Upper lobe of left lung (tissue), 6 donors: ENCODE data around the gene TRIM72. TPM values are rescaled to one million over a fixed set of nuclear protein-coding genes. Genes with fewer than 3 reads are reported as not detected.
"Not testable (repeated sequence)": the region's sequence is repeated elsewhere in the genome, so short reads cannot be mapped to it uniquely, and the experiment has no call there.

Experiments used
- ATAC-seq, 2 donors: fragments of 200-7000 bp; cut with Tn5 transposase; one replicate each; pipeline ENCODE4 v1.9.1; 2022; ENCODE audit warnings: mild to moderate bottlenecking in 2 of 2, moderate library complexity in 2 of 2; ENCODE audit not compliant: low FRiP score in 2 of 2
- DNase-seq, 2 donors: peaks; one replicate each; pipeline ENCODE4 v3.0.0-alpha.2; 2019 to 2020
- H3K27ac ChIP-seq, 4 donors: fragments of 200-600 bp; sonication (generic); one replicate each; pipeline ENCODE4 v1.5.1; 2016 to 2019
- H3K27me3 ChIP-seq, 4 donors: fragments of 200-600 bp; sonication (generic); one replicate each; pipeline ENCODE4 v1.5.1; 2017 to 2019
- H3K36me3 ChIP-seq, 4 donors: fragments of 200-600 bp; sonication (generic); one replicate each; pipeline ENCODE4 v1.5.1; 2016 to 2019
- H3K4me1 ChIP-seq, 4 donors: fragments of 200-600 bp; sonication (generic); one replicate each; pipeline ENCODE4 v1.5.1; 2018 to 2019
- H3K4me3 ChIP-seq, 4 donors: fragments of 200-600 bp; sonication (generic); one replicate each; pipeline ENCODE4 v1.5.1; 2017 to 2019; ENCODE audit warnings: mild to moderate bottlenecking in 2 of 4, moderate library complexity in 1 of 4
- H3K9me3 ChIP-seq, 4 donors: fragments of 200-600 bp; sonication (generic); one replicate each; pipeline ENCODE4 v1.5.1; 2018 to 2019
- CTCF ChIP-seq, 6 experiments: fragments of 450-650 bp in 4 of 6; fragments of 200-600 bp in 2 of 6; sonication (generic) in 2 of 6; IDR thresholded peaks; one replicate each; pipeline ENCODE4 v1.5.1; 2016 to 2019; ENCODE audit warnings: antibody characterized with exemption in 6 of 6
- EP300 ChIP-seq, 4 donors: sonication (generic); formaldehyde crosslinking; IDR thresholded peaks; one replicate each; pipeline ENCODE4 v1.5.1; 2017; ENCODE audit warnings: antibody characterized with exemption in 4 of 4, control low read depth in 2 of 4
- POLR2A ChIP-seq, 4 donors: fragments of 450-650 bp; IDR thresholded peaks; one replicate each; pipeline ENCODE4 v1.5.1; 2016 to 2017; ENCODE audit warnings: antibody characterized with exemption in 4 of 4, mild to moderate bottlenecking in 2 of 4
- POLR2AphosphoS5 ChIP-seq, 2 donors: sonication (generic); formaldehyde crosslinking; IDR thresholded peaks; one replicate each; pipeline ENCODE4 v1.5.1; 2017; ENCODE audit warnings: antibody characterized with exemption in 2 of 2
- WGBS, 2 donors: methylation state at CpG; one replicate each; pipeline ENCODE4 v1.1.5; 2017 to 2018; 5-methylcytosine and 5-hydroxymethylcytosine counted together
- total RNA-seq, 6 donors: library from RNA; depleted of rRNA in 4 of 6; stranded (reverse); fragments of >200 nt in 4 of 6; gene quantifications; one replicate each; pipeline versions ENCODE4 v1.1.0 to v1.2.1, GENCODE V29; 2016 to 2021
- donor health status: DM: no; HTN: no; CAD: no; lungs with moderate emphysema.
- donor health status: DM: no; HTN: yes; CAD: no; lungs with severe emphysema.

The TRIM72 gene
- total RNA-seq, 6 donors from 2014 or later = 0.27 TPM; not detected in 5

- TF ChIP-seq EP300 (IDR thresholded peaks at IDR 0.05) = no peak
- DNase-seq = no peak
- peaks cover 0 to 8% (median 3%) of the 10 kb centered on the region in 4 donors for H3K4me1 ChIP-seq
- no peak for ATAC-seq
- H3K27ac ChIP-seq = no peak overlapping the region
- H3K36me3 ChIP-seq = no peaks in the 10 kb centered on the region
- no peaks in the 10 kb centered on the region for H3K27me3 ChIP-seq
- H3K4me3 ChIP-seq = no peak overlapping the region
- H3K9me3 ChIP-seq = no peaks in the 10 kb centered on the region
- 43 to 48% methylated on average over 3 of the region's 3 CpGs for WGBS, 2 donors
Observed at GRCh38 chr16:31268033-31268365, 54.1 kb downstream of the TRIM72 start.

- ATAC-seq (no peak), DNase-seq (no peak)
- H3K36me3 ChIP-seq = no peaks in the 10 kb centered on the region
- TF ChIP-seq POLR2A (IDR thresholded peaks at IDR 0.05) (no peak), POLR2AphosphoS5 (IDR thresholded peaks at IDR 0.05) (no peak), CTCF (IDR thresholded peaks at IDR 0.05) (no peak), EP300 (IDR thresholded peaks at IDR 0.05) (no peak)
- H3K4me1 ChIP-seq = peaks cover 0 to 8% (median 3%) of the 10 kb centered on the region in 4 donors
- H3K9me3 ChIP-seq = no peaks in the 10 kb centered on the region
- no peaks in the 10 kb centered on the region for H3K27me3 ChIP-seq
- no peak overlapping the region for H3K4me3 ChIP-seq
- H3K27ac ChIP-seq = no peak overlapping the region
- WGBS, 2 donors = 82 to 87% methylated on average over 10 of the region's 10 CpGs
Observed at GRCh38 chr16:31268891-31269290, 55.0 kb downstream of the TRIM72 start.

- H3K9me3 ChIP-seq = no peaks in the 10 kb centered on the region
- H3K4me1 ChIP-seq = peaks cover 0 to 8% (median 3%) of the 10 kb centered on the region in 4 donors
- H3K27ac ChIP-seq = no peak overlapping the region
- ATAC-seq (no peak), DNase-seq (no peak)
- H3K4me3 ChIP-seq = no peak overlapping the region
- 47 to 67% methylated on average over 2 of the region's 2 CpGs for WGBS, 2 donors
- TF ChIP-seq EP300 (IDR thresholded peaks at IDR 0.05) = no peak
- TF ChIP-seq POLR2A (IDR thresholded peaks at IDR 0.05) = no peak
- no peak for TF ChIP-seq CTCF (IDR thresholded peaks at IDR 0.05)
- TF ChIP-seq POLR2AphosphoS5 (IDR thresholded peaks at IDR 0.05) = no peak
- no peaks in the 10 kb centered on the region for H3K27me3 ChIP-seq
- no peaks in the 10 kb centered on the region for H3K36me3 ChIP-seq
Observed at GRCh38 chr16:31269541-31269940, 55.6 kb downstream of the TRIM72 start.

GRCh38 chr16:31269973-31270372 is 56.1 kb downstream of the TRIM72 start:
- not testable (repeated sequence) for H3K4me3 ChIP-seq, H3K36me3 ChIP-seq, ATAC-seq, H3K27ac ChIP-seq, DNase-seq, H3K4me1 ChIP-seq, H3K27me3 ChIP-seq, H3K9me3 ChIP-seq
- 81% methylated on average over 3 of the region's 3 CpGs for WGBS, 2 donors

- H3K27me3 ChIP-seq = no peaks in the 10 kb centered on the region
- ATAC-seq (no peak), DNase-seq (no peak)
- TF ChIP-seq POLR2A (IDR thresholded peaks at IDR 0.05) = no peak
- peaks cover 0 to 4% (median 0%) of the 10 kb centered on the region in 4 donors for H3K36me3 ChIP-seq
- H3K4me3 ChIP-seq = no peak overlapping the region
- WGBS, 2 donors = 85 to 91% methylated on average over 5 of the region's 5 CpGs
- H3K9me3 ChIP-seq = no peaks in the 10 kb centered on the region
- peaks cover 0 to under 1% (median 0%) of the 10 kb centered on the region in 4 donors for H3K4me1 ChIP-seq
- H3K27ac ChIP-seq = no peak overlapping the region
Observed at GRCh38 chr16:31270795-31271194, 56.9 kb downstream of the TRIM72 start.

- DNase-seq = peak in 1 of 2 donors; percentile 13
Observed at GRCh38 chr16:31271621-31272190, 57.8 kb downstream of the TRIM72 start.

More at GRCh38 chr16:31271621-31272190, 57.8 kb downstream of the TRIM72 start:
- no peaks in the 10 kb centered on the region for H3K4me1 ChIP-seq
- no peaks in the 10 kb centered on the region for H3K27me3 ChIP-seq
- peaks cover 0 to 4% (median 0%) of the 10 kb centered on the region in 4 donors for H3K36me3 ChIP-seq
- no peak overlapping the region for H3K4me3 ChIP-seq
- whole genome bisulfite sequencing, 2 donors = 83% methylated on average over 16 of the region's 16 CpGs
- no peak overlapping the region for H3K27ac ChIP-seq
- TF ChIP-seq CTCF (IDR thresholded peaks at IDR 0.05) = no peak
- no peak for TF ChIP-seq EP300 (IDR thresholded peaks at IDR 0.05)
- no peak for TF ChIP-seq POLR2AphosphoS5 (IDR thresholded peaks at IDR 0.05)
- no peak for TF ChIP-seq POLR2A (IDR thresholded peaks at IDR 0.05)
- no peaks in the 10 kb centered on the region for H3K9me3 ChIP-seq
- ATAC-seq = no peak
